HL-60 (cell line): Measurements from ENCODE around the gene SNRPA1.

Source experiments
- DNase-seq, 2 experiments: peaks; one replicate each; pipeline ENCODE4 v3.0.0-alpha.2; 2010 to 2020; ENCODE audit warnings: low read depth in 1 of 2, low spot score in 1 of 2
- H3K27ac ChIP-seq: fragments of 250-450 bp; sonication (Bioruptor Pico); replicated peaks from 2 replicates; pipeline ENCODE4 v1.5.1; 2020; ENCODE audit warnings: mild to moderate bottlenecking, moderate library complexity
- H3K27me3 ChIP-seq: fragments of 250-450 bp; sonication (Bioruptor Pico); 2 replicates; pipeline ENCODE4 v1.5.1; 2021; ENCODE audit warnings: mild to moderate bottlenecking, moderate library complexity; ENCODE audit not compliant: insufficient read depth, poor library complexity, severe bottlenecking
- H3K4me3 ChIP-seq: replicated peaks from 2 replicates; pipeline ENCODE4 v1.5.1; 2011; ENCODE audit warnings: mild to moderate bottlenecking, control low read depth, low read length; ENCODE audit not compliant: insufficient read depth
- CTCF ChIP-seq: IDR thresholded peaks from one replicate; pipeline ENCODE4 v1.5.1; 2011; ENCODE audit warnings: low read length, control low read depth, inconsistent platforms; ENCODE audit not compliant: insufficient read depth
- GABPA ChIP-seq: IDR thresholded peaks from 2 replicates; pipeline ENCODE4 v1.6.1; 2012; ENCODE audit warnings: low read depth
- POLR2AphosphoS5 ChIP-seq: IDR thresholded peaks from 2 replicates; pipeline ENCODE4 v1.6.1; 2012; ENCODE audit warnings: low read depth
- REST ChIP-seq: IDR thresholded peaks from 2 replicates; pipeline ENCODE4 v1.6.1; 2012; ENCODE audit warnings: low read depth; ENCODE audit not compliant: insufficient replicate concordance
- SPI1 ChIP-seq: IDR thresholded peaks from 2 replicates; pipeline ENCODE4 v1.6.1; 2012; ENCODE audit warnings: low read depth, mild to moderate bottlenecking, borderline replicate concordance

The SNRPA1 gene

GRCh38 chr15:101264011-101264410, 31.0 kb downstream of the SNRPA1 start:
- no peak for DNase-seq
- no peak overlapping the region for H3K4me3 ChIP-seq

GRCh38 chr15:101262551-101262950, 32.5 kb downstream of the SNRPA1 start:
- no peak for DNase-seq
- no peak for TF ChIP-seq CTCF
- no peak for TF ChIP-seq SPI1
- TF ChIP-seq GABPA, result no peak
- no peak for TF ChIP-seq REST
- no peak for TF ChIP-seq POLR2AphosphoS5

More at GRCh38 chr15:101264011-101264410, 31.0 kb downstream of the SNRPA1 start:
- H3K27ac ChIP-seq, result no peak overlapping the region
- TF ChIP-seq GABPA (no peak), CTCF (no peak), REST (no peak), POLR2AphosphoS5 (no peak), SPI1 (no peak)
- no peaks in the 10 kb centered on the region for H3K27me3 ChIP-seq

GRCh38 chr15:101258238-101259144, 36.6 kb downstream of the SNRPA1 start:
- no peaks in the 10 kb centered on the region for H3K27me3 ChIP-seq
- H3K4me3 ChIP-seq, result no peak overlapping the region
- H3K27ac ChIP-seq, result no peak overlapping the region
- TF ChIP-seq SPI1 (no peak), REST (no peak), CTCF (peak; percentile 89), GABPA (no peak), POLR2AphosphoS5 (no peak)
- DNase-seq, result peak in 1 of 2 experiments; percentile 63

More at GRCh38 chr15:101262551-101262950, 32.5 kb downstream of the SNRPA1 start:
- Histone ChIP-seq H3K4me3 (no peak overlapping the region), H3K27me3 (no peaks in the 10 kb centered on the region), H3K27ac (no peak overlapping the region)
